ENCODE data around the gene HOXA7.

HOXA7 gene

GRCh38 chr7:27122077-27122910 lies 34.2 kb downstream of the HOXA7 start:
- Histone ChIP-seq H3K27me3 (ENCODE audit: insufficient read depth, low read length, poor library complexity) (no peaks in the 10 kb centered on the region), H2AFZ (ENCODE audit: low read depth, low read length) (no peak overlapping the region), H3K4me3 (ENCODE audit: low read depth in 1 of 2, low read length in 2 of 2) (no peak overlapping the region), H4K20me1 (ENCODE audit: insufficient read depth, low read length) (no peaks in the 10 kb centered on the region), H3K36me3 (ENCODE audit: insufficient read depth, low read length) (no peaks in the 10 kb centered on the region), H3K9ac (ENCODE audit: low read depth, low read length) (no peak overlapping the region), H3K9me3 (ENCODE audit: insufficient read depth, low read length, severe bottlenecking) (no peaks in the 10 kb centered on the region), H3K79me2 (ENCODE audit: insufficient read depth, low read length) (no peaks in the 10 kb centered on the region), H3K4me2 (ENCODE audit: insufficient read depth, low read length) (no peak overlapping the region), H3K27ac (ENCODE audit: low read length) (no peak overlapping the region), H3K4me1 (ENCODE audit: insufficient read depth, low read length) (no peaks in the 10 kb centered on the region)
- ATAC-seq (ENCODE audit: insufficient read depth, low read depth) (no peak), DNase-seq (no peak)
- TF ChIP-seq, protein P1, sequence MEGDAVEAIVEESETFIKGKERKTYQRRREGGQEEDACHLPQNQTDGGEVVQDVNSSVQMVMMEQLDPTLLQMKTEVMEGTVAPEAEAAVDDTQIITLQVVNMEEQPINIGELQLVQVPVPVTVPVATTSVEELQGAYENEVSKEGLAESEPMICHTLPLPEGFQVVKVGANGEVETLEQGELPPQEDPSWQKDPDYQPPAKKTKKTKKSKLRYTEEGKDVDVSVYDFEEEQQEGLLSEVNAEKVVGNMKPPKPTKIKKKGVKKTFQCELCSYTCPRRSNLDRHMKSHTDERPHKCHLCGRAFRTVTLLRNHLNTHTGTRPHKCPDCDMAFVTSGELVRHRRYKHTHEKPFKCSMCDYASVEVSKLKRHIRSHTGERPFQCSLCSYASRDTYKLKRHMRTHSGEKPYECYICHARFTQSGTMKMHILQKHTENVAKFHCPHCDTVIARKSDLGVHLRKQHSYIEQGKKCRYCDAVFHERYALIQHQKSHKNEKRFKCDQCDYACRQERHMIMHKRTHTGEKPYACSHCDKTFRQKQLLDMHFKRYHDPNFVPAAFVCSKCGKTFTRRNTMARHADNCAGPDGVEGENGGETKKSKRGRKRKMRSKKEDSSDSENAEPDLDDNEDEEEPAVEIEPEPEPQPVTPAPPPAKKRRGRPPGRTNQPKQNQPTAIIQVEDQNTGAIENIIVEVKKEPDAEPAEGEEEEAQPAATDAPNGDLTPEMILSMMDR (IDR thresholded peaks at IDR 0.05; ENCODE audit: borderline replicate concordance, extremely low read depth, low read length, poor library complexity, severe bottlenecking) = no peak
- TF ChIP-seq EZH2 (IDR thresholded peaks at IDR 0.05; ENCODE audit: borderline replicate concordance, low read depth, low read length, severe bottlenecking) = no peak

DNA sequence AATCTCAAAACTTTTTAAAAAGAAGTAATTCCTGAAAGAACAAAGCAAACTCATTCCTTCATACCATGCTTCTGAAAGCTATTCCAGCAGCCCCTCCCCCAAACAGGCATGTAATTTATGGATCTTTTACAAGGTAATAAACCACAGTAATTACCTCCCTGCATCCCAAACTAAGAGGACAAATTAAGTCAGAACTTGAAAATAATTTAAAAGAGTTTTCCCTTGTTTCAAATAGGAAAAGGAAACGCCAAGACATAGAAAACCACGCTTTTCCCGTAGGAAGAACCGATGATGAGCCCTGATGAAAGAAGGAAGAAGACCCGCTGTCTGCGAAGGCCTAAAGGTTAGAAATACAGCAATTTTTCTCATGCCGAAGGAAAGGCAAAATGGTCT lies 34.8 kb downstream of the HOXA7 start:
- Histone ChIP-seq H3K27me3 (ENCODE audit: insufficient read depth, low read length, poor library complexity) (no peaks in the 10 kb centered on the region), H3K79me2 (ENCODE audit: insufficient read depth, low read length) (no peaks in the 10 kb centered on the region), H3K4me1 (ENCODE audit: insufficient read depth, low read length) (no peaks in the 10 kb centered on the region), H3K36me3 (ENCODE audit: insufficient read depth, low read length) (no peaks in the 10 kb centered on the region), H3K9me3 (ENCODE audit: insufficient read depth, low read length, severe bottlenecking) (no peaks in the 10 kb centered on the region), H4K20me1 (ENCODE audit: insufficient read depth, low read length) (no peaks in the 10 kb centered on the region), H3K4me2 (ENCODE audit: insufficient read depth, low read length) (no peak overlapping the region), H3K27ac (ENCODE audit: low read length) (no peak overlapping the region), H2AFZ (ENCODE audit: low read depth, low read length) (no peak overlapping the region), H3K9ac (ENCODE audit: low read depth, low read length) (no peak overlapping the region), H3K4me3 (ENCODE audit: low read depth in 1 of 2, low read length in 2 of 2) (no peak overlapping the region)
- DNase-seq = no peak
- ATAC-seq (ENCODE audit: insufficient read depth, low read depth) = no peak
- TF ChIP-seq, protein P1 (IDR thresholded peaks at IDR 0.05; ENCODE audit: borderline replicate concordance, extremely low read depth, low read length, poor library complexity, severe bottlenecking) = no peak
- TF ChIP-seq EZH2 (IDR thresholded peaks at IDR 0.05; ENCODE audit: borderline replicate concordance, low read depth, low read length, severe bottlenecking) = no peak

DNA sequence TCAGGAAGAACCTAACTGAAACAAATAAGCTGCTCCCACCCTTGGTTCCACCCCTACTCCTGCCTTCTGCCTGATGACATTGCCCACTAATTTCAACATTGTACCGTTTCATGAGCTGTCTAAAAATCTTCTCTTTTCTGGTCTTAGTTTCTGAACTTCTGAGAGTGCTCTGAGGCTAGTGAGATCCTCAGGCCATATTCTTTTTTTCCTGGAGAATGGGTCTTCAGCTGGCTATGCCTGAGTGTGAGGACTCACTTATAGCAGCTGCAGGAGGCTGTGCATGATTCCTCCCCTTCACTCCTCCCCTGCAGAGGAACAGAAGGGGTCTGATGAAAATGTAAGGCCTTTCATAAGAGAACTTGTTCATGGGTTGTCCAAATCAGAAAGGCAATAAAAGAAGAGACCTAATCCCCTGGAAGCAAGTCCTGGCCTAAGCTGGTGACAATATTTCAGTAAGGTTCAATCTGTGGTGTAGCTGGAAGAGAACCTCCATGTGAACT lies 37.0 kb downstream of the HOXA7 start:
- ATAC-seq (ENCODE audit: insufficient read depth, low read depth) (no peak), DNase-seq (no peak)
- TF ChIP-seq, protein P1 (IDR thresholded peaks at IDR 0.05; ENCODE audit: borderline replicate concordance, extremely low read depth, low read length, poor library complexity, severe bottlenecking) = no peak
- TF ChIP-seq EZH2 (IDR thresholded peaks at IDR 0.05; ENCODE audit: borderline replicate concordance, low read depth, low read length, severe bottlenecking) = no peak
- Histone ChIP-seq H3K79me2 (ENCODE audit: insufficient read depth, low read length) (no peaks in the 10 kb centered on the region), H3K27me3 (ENCODE audit: insufficient read depth, low read length, poor library complexity) (no peaks in the 10 kb centered on the region), H3K27ac (ENCODE audit: low read length) (no peak overlapping the region), H3K9me3 (ENCODE audit: insufficient read depth, low read length, severe bottlenecking) (no peaks in the 10 kb centered on the region), H3K4me1 (ENCODE audit: insufficient read depth, low read length) (no peaks in the 10 kb centered on the region), H3K4me3 (ENCODE audit: low read depth in 1 of 2, low read length in 2 of 2) (no peak overlapping the region), H3K9ac (ENCODE audit: low read depth, low read length) (no peak overlapping the region), H3K36me3 (ENCODE audit: insufficient read depth, low read length) (no peaks in the 10 kb centered on the region), H3K4me2 (ENCODE audit: insufficient read depth, low read length) (no peak overlapping the region), H4K20me1 (ENCODE audit: insufficient read depth, low read length) (no peaks in the 10 kb centered on the region), H2AFZ (ENCODE audit: low read depth, low read length) (no peak overlapping the region)
